NCI-H526 (cell line): ENCODE results near the gene MLLT3.

Source experiments
- DNase-seq, 2 experiments: peaks; one replicate each; lab custom pipeline; 2025; lab: John Stamatoyannopoulos, UW

MLLT3 gene

DNA sequence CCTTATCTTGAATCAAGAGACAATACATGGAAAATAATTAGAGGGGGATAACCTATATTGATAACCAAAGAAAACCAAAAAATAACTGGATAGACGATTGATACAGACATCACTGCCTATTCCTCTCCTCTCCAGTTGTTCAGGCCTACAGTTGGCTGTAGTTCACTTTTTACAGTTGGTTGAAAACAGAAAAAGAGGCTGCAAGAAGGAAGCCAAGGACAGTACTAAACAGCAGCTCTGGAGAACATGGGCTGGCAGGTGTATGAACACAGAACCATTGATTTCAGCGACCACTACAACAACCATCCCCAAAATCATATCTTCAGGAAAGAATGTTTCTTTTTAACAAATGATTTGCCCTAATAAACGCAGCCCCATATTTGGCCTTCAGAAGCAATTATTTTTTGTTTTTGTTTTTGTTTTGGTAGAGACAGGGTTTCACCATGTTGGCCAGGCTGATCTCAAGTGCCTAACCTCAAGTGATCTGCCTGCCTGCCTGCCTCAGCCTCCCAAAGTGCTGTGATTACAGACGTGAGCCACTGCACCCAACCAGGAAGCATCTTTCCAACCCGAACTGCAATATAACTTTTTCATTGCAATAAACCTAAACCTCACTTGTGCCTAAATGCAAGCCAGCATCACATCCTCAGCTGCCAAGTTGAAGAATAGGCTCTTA is 64.3 kb downstream of the MLLT3 start:
- DNase-seq: no peak

DNA sequence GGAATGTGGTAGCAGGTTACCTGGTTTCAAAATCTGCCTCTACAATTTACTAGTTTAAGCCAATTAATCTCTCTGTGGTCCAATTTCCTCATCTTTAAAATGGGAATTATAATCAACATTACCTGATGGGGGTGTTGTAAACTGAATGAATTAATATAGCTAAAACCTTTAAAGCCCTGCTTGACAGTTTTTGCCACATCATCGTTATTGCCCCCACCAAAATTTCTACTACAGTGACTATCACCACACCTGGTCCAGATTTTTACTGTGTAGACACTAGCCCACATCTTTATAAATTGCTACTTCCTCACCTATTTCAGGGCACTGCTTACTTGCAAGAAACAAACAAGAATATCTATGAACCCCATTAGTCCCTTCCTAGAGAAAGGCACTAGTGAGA is 65.0 kb downstream of the MLLT3 start:
- DNase-seq: no peak

DNA sequence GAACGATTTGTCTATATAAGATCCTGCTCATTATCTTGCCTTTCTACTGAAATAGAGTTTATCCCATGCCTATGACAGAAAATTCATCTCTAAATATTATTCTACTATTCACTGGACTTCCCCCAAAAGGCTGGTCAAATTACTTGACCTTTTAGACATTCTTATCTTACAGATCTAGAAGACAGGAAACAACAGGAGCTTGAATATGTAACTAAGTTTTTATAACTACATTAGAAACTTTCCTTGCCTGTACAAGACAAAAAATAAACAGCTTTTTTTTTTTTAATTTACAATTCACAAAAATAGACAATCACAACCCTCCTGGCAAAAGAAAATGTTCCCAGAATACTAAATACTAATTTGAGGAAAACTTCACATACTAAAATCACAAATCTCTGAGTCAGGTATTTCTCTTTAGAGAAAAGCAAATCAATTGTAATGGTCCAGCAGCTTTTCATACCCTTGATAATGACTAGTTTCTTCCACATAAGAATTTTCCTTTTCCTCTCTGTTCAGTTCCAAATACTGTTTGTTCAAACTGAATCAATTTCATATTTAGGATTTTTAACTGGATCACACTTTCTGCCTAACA is 68.6 kb downstream of the MLLT3 start:
- DNase-seq: no peak

DNA sequence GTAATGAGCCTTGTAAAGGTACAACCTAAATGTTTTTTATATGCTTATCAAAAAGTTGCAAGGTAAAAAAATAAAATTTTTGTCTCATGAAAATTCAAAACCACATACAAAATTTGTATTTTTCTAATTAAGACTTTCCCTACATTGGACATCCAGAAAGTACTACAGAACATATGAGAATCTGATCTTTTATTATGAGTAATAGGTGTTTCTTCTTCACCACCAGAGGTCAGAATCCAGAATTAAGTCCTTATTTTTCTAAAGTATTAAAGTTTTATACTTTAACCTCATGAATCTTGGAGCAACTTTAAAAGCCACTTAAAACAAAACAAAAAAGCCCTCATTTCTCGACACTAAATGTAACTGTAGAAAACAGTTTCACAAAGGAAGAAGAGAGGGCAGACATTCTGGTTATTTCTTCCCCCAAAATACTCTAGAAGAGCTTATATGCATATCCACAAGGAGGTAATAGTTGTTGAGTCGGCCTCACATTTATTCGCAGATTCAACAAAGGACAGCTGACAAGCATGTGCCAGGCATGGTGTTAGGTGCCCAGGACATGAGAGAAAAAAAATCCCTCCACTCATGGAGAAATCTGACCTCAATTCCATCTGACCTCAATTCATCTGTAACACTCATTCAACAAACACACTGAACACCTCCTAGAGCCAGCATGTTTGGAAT is 69.3 kb downstream of the MLLT3 start:
- no peak for DNase-seq

DNA sequence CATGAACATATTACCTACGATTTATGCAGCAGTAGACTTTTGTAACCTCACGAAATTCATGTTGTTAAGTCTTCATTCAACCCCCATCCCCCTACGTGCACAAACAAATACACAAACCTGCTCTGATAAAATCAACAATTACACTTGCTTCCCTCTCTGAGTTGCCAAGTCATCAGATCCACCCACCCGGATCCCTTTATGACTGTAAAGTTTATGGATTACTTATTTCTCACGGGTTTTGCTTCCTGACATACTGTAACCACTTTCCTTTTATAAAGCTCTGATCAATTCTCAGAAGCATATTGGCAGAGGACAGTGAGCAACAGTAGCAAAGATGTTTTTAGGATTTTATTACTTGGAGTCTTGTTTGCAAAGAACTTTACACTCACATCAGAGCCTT is 70.5 kb downstream of the MLLT3 start:
- DNase-seq: no peak

DNA sequence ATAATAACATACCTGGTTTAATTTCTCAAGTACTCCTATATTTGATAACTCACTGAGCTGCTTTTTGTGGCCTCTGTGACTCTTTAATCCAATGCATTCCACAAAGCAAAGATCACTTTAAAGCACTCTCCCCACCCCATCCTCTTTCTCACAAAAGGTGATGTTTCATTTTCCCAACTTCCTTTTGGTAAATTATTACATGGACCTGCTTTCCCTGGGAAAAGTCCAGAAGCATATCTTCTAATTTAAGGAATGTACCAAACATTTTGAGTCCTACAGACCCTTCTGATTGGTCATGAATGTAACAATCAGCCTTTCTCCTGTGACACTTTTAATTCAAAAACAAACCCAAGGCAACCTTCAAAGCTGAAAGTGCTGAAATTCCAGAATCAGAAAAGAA is 71.1 kb downstream of the MLLT3 start:
- DNase-seq: no peak

DNA sequence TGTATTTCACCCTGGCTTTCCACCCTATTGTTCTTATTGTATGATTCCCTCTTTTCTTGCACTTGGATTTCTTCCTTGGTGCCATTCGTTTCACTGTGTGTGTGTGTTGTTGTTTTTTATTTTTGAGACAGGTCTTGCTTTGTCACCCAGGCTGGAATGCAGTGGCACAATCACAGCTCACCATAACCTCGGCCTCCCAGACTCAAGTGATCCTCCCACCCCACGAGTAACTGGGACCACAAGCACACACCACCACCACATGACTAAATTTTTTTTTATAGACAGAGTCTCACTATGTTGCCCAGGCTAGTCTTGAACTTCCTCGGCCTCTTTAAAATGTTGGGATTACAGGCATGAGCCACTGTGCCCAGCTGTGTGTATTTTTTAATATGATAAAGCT is 72.0 kb downstream of the MLLT3 start:
- DNase-seq: no peak

DNA sequence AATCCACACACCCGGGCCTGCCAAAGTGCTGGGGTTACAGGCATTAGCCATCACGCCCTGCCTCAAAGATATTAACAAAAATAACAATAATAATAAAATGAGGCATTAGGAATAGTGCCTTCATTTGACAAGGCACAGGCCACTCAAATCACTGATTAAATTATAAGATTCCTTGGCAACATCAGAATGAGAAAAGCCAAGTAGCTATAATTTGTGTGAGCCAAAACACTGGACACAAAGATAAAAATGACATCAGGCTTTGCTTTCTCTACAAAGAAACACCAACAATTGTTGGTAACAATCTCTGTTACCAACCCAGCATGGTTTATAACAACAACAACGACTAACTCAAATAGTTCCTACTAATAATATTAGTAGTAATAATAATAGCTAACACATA is 73.2 kb downstream of the MLLT3 start:
- DNase-seq: no peak

DNA sequence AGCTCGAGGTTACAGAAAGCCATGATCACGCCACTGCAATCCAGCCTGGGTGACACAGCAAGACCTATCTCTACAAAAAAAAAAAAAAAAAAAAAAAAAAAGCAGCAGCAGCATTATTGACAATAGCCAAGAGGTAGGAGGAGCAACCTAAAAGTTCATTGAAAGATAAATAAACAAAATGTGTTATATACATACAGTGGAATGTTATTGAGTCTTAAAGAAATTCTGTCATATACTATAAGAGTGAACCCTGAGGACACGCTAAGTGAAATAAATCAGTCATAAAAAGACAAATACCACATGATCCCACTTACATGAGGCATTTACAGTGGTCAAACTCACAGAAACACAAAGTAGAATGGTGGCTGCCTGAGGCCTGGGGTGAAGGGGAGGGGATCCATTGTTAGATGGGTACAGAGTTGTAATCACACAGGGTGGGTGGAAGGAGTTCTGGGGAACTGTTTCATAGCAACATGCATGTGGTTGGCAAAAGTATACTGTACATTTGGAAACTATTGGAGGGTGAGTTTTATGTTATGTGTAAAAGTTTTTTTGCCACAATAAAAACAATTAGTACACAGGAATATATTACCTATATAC is 77.2 kb downstream of the MLLT3 start:
- DNase-seq: no peak

DNA sequence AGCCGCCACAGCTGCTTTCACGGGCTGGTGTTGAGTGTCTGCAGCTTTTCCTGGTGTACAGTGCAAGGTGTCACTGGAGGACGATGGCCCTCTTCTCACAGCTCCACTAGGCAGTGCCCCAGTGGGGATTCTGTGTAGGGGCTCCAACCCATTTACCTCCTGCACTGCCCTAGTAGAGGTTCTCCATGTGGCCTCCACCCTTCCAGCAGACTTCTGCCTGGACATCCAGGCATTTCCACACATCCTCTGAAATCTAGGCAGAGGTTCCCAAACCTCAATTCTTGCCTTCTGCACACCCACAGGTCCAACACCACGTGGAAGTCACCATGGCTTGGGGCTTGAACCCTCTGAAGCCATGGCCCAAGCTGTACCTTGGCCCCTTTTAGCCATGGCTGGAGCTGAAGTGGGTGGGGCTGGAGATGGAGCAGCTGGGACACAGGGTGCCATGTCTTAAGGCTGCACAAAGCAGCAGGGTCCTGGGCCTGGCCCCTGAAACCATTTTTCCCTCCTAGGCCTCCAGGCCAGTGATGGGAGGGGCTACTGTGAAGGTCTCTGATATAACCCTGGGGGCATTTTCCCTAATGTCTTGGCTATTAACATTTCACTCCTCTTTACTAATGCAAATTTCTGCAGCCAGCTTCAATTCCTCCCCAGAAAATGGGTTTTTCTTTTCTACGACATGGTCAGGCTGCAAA is 82.0 kb downstream of the MLLT3 start:
- DNase-seq: no peak

DNA sequence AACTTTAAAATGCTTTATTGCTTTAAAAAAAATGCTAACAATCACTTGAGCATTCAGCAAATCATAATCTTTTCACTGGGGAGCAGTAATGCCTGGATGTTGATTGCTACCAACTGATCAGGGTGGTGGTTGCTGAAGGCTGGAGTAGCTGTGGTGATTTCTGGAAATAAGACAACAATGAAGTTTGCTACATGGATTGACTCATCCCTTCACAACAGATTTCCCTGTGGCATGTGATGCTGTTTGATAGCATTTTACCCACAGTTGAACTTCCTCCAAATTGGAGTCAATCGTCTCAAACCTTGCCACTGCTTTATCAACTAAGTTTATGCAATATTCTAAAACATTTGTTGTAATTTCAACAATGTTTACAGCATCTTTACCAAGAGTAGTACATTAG is 83.3 kb downstream of the MLLT3 start:
- DNase-seq: no peak

DNA sequence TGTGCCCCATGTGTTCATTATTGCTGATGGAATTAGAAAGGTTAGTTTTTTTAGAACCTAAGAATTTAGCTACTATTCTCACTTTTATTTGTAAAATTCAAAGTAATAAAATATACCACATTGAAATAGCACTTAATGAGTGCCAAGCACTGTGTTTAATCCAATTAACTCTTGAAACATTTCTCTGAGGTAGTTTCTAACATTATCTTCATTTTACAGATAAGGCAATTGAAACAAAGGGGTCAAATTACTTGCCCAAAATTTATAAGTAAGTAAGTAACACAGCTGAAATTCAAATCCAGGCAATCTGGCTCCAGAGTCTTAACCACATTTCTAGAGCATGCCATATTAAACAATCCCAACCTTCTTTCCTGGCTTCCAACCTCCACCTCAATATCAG is 84.2 kb downstream of the MLLT3 start:
- no peak for DNase-seq

DNA sequence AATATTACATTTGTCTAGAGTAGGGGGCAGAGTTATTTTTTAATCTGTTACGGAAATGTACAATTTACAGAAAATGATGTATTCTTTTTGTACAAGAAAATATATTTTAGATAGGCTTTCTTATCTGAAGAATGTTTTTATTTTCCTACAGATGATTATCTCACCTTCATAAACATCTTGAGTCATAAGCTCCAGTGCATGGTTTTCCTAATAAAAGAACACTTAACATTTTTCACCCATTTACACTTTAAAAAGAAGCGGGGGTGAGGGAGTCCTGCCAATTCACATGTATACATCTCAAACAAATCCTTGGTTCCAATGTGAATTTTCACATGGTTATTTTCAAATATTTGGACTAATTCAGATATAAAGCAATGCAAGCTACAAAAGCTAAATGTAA is 85.0 kb downstream of the MLLT3 start:
- no peak for DNase-seq

DNA sequence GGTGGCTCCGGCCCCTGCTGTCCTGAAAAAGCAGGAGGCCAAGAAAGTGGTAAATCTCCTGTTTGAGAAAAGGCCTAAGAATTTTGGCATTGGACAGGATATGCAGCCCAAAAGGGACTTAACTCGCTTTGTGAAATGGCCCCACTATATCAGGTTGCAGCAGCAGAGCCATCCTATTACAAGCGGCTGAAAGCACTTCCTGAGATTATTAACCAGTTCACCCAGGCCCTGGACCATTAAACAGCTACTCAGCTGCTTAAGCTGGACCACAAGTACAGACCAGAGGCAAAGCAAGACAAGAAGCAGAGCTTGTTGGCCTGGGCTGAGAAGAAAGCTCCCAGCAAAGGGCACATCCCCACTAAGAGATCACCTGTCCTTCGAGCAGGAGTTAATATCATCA is 89.7 kb downstream of the MLLT3 start:
- DNase-seq: no peak

DNA sequence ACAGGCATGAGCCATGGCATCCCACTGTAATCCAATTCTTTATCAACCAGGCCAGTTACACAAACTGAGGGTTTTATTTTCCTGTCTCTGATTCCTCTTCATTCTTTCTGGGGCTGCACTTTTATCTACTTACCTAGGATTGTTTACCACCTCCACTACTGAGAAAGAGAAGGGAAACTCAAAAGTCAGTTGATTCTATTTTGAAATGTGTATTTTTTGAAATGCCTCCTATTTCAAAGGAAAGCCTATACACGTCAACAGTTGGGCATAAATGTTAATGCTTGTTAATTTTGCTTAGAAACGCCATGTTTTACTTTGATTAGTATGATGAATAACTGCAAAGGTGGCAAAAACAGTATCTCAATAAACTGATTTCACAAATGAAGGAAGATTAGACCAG is 92.5 kb downstream of the MLLT3 start:
- no peak for DNase-seq

DNA sequence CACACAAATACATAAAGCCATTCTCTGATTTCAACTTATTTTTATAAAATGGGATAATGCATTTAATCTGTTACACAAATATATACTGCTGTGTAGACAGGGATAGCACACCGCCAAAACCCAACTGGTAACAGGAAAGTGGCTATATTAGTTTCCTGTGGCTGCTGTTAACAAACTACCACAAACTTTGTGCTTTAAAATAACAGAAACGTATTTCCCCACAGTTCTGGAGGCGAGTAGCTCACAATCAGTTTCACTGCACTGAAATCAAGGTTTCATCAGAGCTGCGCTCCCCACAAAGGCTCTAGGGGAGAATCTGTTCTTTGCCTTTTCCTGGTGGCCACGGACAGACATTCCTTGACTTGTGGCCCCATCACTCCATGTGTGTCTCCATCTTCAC is 94.0 kb downstream of the MLLT3 start:
- DNase-seq: no peak

DNA sequence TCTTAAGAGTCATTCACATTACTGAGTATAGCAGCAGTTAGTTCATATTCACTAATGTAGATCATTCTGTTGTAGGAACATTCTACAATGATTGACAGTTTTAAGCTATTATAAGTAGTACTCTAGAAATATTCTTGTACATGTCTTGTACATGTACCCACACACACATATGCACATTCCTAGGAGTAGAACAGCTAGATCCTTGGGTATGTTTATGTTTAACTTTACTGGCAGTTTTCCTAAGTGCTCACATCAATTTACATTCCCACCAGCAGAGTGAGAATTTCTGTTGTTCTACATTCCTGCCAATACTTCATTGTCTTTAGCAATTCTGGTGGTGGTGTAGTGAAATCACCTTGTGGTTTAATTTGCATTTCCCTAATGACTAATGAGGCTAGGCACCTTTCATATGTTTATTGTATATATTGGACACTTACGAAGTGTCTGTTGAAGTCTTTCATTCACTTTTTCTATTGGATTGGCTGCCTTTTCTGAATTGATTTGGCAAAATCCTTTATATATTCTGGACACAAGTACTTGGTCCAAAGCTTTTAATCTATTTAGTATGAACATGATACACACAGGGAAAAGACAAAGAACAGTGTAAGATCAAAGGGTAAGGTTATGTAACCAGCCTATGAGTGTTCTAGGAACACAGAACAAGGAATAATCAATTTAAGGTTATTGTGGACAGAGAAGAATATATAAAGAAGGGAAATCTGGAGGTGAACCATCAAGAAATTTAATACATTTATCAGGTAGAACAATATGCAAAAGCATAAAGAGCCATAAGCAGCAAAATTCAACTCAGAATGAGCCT is 95.6 kb downstream of the MLLT3 start:
- peak; percentile 50 to 66 for DNase-seq

DNA sequence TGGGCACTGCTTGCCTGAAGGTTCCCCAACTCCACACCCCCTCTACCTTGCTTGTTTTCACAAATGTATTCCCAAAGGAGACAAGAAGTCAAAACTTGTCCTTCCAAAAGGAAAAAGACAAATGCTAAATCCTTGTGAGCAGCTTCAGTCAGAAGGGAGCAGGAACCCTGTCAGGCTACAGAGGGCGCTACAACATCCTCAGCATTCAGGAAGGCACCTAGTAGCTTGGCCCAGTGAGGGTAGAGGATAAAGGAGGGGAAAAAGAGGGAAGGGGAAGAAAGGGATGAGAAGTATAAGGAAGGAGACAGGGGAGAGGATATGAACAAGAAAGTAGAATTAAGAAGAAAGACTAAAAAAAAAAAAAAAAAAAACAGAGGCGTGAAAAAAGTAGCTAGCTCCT is 97.5 kb downstream of the MLLT3 start:
- peak in 1 of 2 experiments; percentile 41 for DNase-seq

DNA sequence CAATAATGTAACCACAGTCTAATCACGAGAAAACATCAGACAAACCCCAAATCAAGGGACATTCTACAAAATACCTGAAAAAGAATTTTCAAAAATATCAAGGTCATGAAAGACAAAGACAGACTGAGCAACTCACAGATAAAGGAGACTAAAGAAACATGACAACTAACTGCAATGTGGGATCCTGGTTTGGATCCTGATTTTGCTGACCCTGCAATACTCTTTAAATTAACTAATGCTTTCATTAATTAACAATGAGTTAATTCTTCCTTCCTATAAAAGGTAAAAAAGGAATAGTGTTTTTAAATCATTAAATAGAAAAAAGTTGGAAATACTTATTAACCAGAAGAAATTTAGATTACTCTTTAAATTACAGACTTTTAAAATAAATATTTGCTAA is 103.6 kb downstream of the MLLT3 start:
- DNase-seq: no peak

DNA sequence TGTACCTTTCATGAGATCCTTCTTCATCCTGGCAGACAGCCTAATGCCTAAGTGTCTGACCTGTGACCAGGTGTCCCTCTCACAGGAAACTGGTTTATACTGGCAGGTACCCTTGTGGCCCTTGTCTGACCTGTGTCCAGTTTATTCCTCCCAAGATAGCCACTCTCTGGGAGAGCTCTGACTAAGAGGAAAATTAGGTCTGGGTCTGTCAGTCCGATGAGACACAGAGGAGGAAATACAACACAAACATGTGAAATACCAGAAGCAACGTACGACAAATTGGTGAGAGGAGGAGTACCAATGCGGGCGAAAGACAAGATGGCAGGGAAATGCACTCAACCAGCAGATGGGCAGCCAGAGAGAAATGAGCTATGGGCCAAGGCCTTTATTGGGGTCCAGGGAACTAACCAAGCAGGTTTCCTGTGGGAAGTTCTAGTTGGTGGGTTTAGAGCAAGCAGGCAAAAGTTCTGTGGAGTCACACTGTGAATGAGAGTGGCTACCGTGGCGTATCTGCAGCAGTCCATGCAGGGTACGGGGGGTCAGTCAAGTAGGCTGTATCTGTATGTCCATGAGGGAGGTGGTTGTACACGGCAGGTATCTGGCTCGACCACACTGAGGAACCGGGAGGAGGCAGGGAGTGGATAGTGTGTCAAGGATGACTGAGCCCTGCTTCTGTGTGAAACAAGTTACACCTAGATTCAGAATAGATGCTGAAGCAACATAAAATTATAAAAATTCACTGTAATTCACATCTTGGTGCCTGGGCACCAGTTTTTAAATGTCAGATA is 109.0 kb downstream of the MLLT3 start:
- no peak for DNase-seq

DNA sequence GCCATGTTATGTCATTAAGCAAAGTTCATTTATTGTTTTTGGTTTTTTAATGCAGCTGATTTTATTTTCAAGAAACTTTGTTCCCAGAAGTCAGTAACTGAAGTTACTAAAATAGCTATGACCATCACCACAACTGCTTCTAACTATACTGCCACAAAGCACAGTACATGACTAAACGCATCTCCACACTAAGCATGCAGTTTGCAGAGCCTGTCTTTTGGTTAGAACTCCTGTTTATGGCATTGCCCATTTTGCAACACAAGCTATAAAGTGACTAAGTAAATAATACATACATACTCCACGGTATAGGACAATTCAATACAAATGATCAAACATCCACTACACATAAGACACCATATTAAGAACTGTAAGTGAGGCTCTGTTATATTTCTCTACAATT is 109.7 kb downstream of the MLLT3 start:
- no peak for DNase-seq
